CD4-positive, alpha-beta T cell (primary cell): ENCODE results near the gene TNK2. TPM values are rescaled to one million over a fixed set of nuclear protein-coding genes. Genes with fewer than 3 reads are reported as not detected.

Experiments used
- ATAC-seq: fragments of 200-7000 bp; cut with Tn5 transposase; one replicate; pipeline ENCODE4 v1.10.0; 2022; ENCODE audit warnings: mild to moderate bottlenecking; ENCODE audit not compliant: poor library complexity
- CTCF ChIA-PET: fragments of 350-600 bp; sonication (Branson Sonifier 250); formaldehyde crosslinking; loops from one replicate; lab custom pipeline; 2021; ENCODE audit warnings: antibody characterized with exemption, inconsistent platforms; lab: Charles Lee
- POLR2A ChIA-PET: fragments of 350-600 bp; sonication (Branson Sonifier 250); formaldehyde crosslinking; loops from one replicate; lab custom pipeline; 2021; ENCODE audit warnings: antibody characterized with exemption, inconsistent platforms; lab: Charles Lee
- DNase-seq, 14 experiments: peaks; one replicate each; pipeline ENCODE4 v3.0.0-alpha.2; 2013 to 2020; ENCODE audit warnings: mixed read lengths in 2 of 14
- H3K27ac ChIP-seq, 2 donors: one replicate each; pipeline versions ENCODE4 v1.5.1 to v1.7.0; 2013; ENCODE audit warnings: low read length in 2 of 2, low read depth in 1 of 2, mild to moderate bottlenecking in 1 of 2
- H3K27me3 ChIP-seq, 2 experiments: 1 replicate in 1 of 2; 2 replicates in 1 of 2; pipeline versions ENCODE4 v1.6.1 to v1.7.0; 2013; ENCODE audit warnings: low read length in 2 of 2, control low read depth in 1 of 2, mild to moderate bottlenecking in 1 of 2, moderate library complexity in 1 of 2; ENCODE audit not compliant: insufficient read depth in 2 of 2, control insufficient read depth in 1 of 2
- H3K36me3 ChIP-seq: one replicate; pipeline ENCODE4 v1.6.1; 2013; ENCODE audit warnings: low read length, control low read depth; ENCODE audit not compliant: insufficient read depth
- H3K4me1 ChIP-seq: one replicate; pipeline ENCODE4 v1.6.1; 2013; ENCODE audit warnings: low read length, control low read depth; ENCODE audit not compliant: insufficient read depth
- H3K4me3 ChIP-seq: one replicate; pipeline ENCODE4 v1.5.1; 2013; ENCODE audit warnings: mild to moderate bottlenecking, low read length, moderate library complexity
- H3K9me3 ChIP-seq, 2 experiments: 1 replicate in 1 of 2; 2 replicates in 1 of 2; pipeline versions ENCODE4 v1.6.1 to v1.7.0; 2013; ENCODE audit warnings: low read length in 2 of 2, mild to moderate bottlenecking in 2 of 2, control low read depth in 1 of 2, moderate library complexity in 1 of 2; ENCODE audit not compliant: control insufficient read depth in 1 of 2, insufficient read depth in 1 of 2
- H3K27ac Mint-ChIP-seq: one replicate; pipeline ENCODE4 v1.8.0; 2020; ENCODE audit warnings: mixed read lengths
- H3K27me3 Mint-ChIP-seq: one replicate; pipeline ENCODE4 v1.8.0; 2021; ENCODE audit warnings: mixed read lengths
- H3K36me3 Mint-ChIP-seq: one replicate; pipeline ENCODE4 v1.8.0; 2021; ENCODE audit warnings: low read depth, mixed read lengths
- H3K4me1 Mint-ChIP-seq: one replicate; pipeline ENCODE4 v1.8.0; 2021; ENCODE audit warnings: low read depth, mixed read lengths
- H3K4me3 Mint-ChIP-seq: one replicate; pipeline ENCODE4 v1.8.0; 2020; ENCODE audit warnings: mild to moderate bottlenecking, mixed read lengths
- H3K9me3 Mint-ChIP-seq: one replicate; pipeline ENCODE4 v1.8.0; 2020; ENCODE audit warnings: mixed read lengths
- CTCF ChIP-seq: fragments of 200-600 bp; IDR thresholded peaks from one replicate; pipeline ENCODE4 v1.8.0; 2022; ENCODE audit warnings: antibody characterized with exemption, mild to moderate bottlenecking
- intact Hi-C, 2 experiments: fragments of 100-400 bp; cut with DNase I in 1 of 2; cut with micrococcal nuclease in 1 of 2; formaldehyde crosslinking; loops; one replicate each; pipeline versions ENCODE4 v1.15.1 to v1.9.0; 2023 to 2025; cut with DNase I, micrococcal nuclease
- total RNA-seq, 174 experiments: library from RNA in 2 of 174; stranded (reverse) in 2 of 174; gene quantifications; one replicate each; pipeline ENCODE4 v1.2.3 and lab custom pipeline; 2021 to 2026

The TNK2 gene
- total RNA-seq, 2 experiments from 2014 or later = 161 to 171 TPM

- ATAC-seq (no peak), DNase-seq (no peak)
- Histone ChIP-seq H3K9me3 (no peaks in the 10 kb centered on the region), H3K36me3 (peaks cover 73% of the 10 kb centered on the region), H3K27me3 (no peaks in the 10 kb centered on the region), H3K4me3 (no peak overlapping the region), H3K4me1 (peaks cover 25% of the 10 kb centered on the region), H3K27ac (no peak overlapping the region)
- Mint-ChIP-seq H3K27ac (peak overlapping the region; percentile 42), H3K4me1 (no peaks in the 10 kb centered on the region), H3K36me3 (peaks cover 48% of the 10 kb centered on the region), H3K27me3 (no peaks in the 10 kb centered on the region), H3K9me3 (no peaks in the 10 kb centered on the region), H3K4me3 (no peak overlapping the region)
- intact Hi-C loops = no loop called here
- TF ChIP-seq CTCF = no peak
- ChIA-PET CTCF (no interaction called here), POLR2A (no interaction called here)
Observed at GRCh38 chr3:195875482-195876236, 32.7 kb downstream of the TNK2 start.

- Histone ChIP-seq H3K9me3 (no peaks in the 10 kb centered on the region), H3K4me1 (peaks cover 23% of the 10 kb centered on the region), H3K27me3 (no peaks in the 10 kb centered on the region), H3K27ac (no peak overlapping the region), H3K4me3 (no peak overlapping the region), H3K36me3 (peaks cover 78% of the 10 kb centered on the region)
- DNase-seq = peak in 1 of 14 experiments; percentile 3
- no peaks in the 10 kb centered on the region for H3K27me3 Mint-ChIP-seq
- no peaks in the 10 kb centered on the region for H3K9me3 Mint-ChIP-seq
- no peak overlapping the region for H3K4me3 Mint-ChIP-seq
- ATAC-seq = no peak
- intact Hi-C loops = no loop called here
- TF ChIP-seq CTCF = no peak
- peaks cover 49% of the 10 kb centered on the region for H3K36me3 Mint-ChIP-seq
- H3K27ac Mint-ChIP-seq = no peak overlapping the region
- no peaks in the 10 kb centered on the region for H3K4me1 Mint-ChIP-seq
- CTCF ChIA-PET = no interaction called here
- POLR2A ChIA-PET = no interaction called here
Observed at GRCh38 chr3:195873971-195874370, 34.4 kb downstream of the TNK2 start.

GRCh38 chr3:195873281-195873887, 35.0 kb downstream of the TNK2 start:
- ChIA-PET POLR2A (no interaction called here), CTCF (no interaction called here)
- TF ChIP-seq CTCF = no peak
- H3K4me1 ChIP-seq = peaks cover 23% of the 10 kb centered on the region
- intact Hi-C loops = no loop called here
- H3K36me3 ChIP-seq = peaks cover 78% of the 10 kb centered on the region
- no peak overlapping the region for H3K27ac Mint-ChIP-seq
- H3K27me3 Mint-ChIP-seq = no peaks in the 10 kb centered on the region
- H3K4me3 Mint-ChIP-seq = no peak overlapping the region
- H3K9me3 Mint-ChIP-seq = no peaks in the 10 kb centered on the region
- ATAC-seq (no peak), DNase-seq (no peak)
- no peaks in the 10 kb centered on the region for H3K27me3 ChIP-seq
- H3K27ac ChIP-seq = no peak overlapping the region
- no peaks in the 10 kb centered on the region for H3K9me3 ChIP-seq
- peaks cover 43% of the 10 kb centered on the region for H3K36me3 Mint-ChIP-seq
- H3K4me3 ChIP-seq = no peak overlapping the region
- H3K4me1 Mint-ChIP-seq = no peaks in the 10 kb centered on the region
